ENCODE measurements around the gene VPS13C. TPM values are rescaled to one million over a fixed set of nuclear protein-coding genes. Genes with fewer than 3 reads are reported as not detected.

Gene VPS13C
- total RNA-seq, 1 donor from 2014 or later = 32.9 TPM

DNA sequence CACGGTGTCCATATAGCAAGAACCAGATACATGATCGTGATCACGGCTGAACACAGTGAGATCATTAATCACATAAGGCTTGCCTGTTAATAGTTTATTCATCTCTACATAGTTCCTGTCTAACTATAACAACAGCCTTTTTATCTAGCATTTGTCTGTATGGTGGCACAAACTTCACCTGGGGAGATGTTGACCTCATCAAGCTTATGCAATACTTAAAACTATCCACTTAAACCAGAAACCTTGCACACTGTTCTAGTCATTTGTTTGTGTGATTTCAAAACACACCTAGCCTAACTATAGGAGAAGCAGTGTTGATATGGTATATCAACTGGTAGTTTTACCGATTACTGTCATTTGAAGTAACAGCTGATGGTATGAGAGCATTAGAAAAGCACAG, 124.8 kb downstream of the VPS13C start:
- intact Hi-C loops (cut with micrococcal nuclease) = no loop called here
- Histone ChIP-seq H3K4me3 (no peak overlapping the region), H3K36me3 (peaks cover 20% of the 10 kb centered on the region), H3K27ac (replicated peaks) (no peak overlapping the region), H3K4me1 (no peaks in the 10 kb centered on the region), H3K9me3 (replicated peaks) (no peaks in the 10 kb centered on the region), H3K27me3 (ENCODE audit: low read depth) (no peaks in the 10 kb centered on the region)
- TF ChIP-seq, protein P1, sequence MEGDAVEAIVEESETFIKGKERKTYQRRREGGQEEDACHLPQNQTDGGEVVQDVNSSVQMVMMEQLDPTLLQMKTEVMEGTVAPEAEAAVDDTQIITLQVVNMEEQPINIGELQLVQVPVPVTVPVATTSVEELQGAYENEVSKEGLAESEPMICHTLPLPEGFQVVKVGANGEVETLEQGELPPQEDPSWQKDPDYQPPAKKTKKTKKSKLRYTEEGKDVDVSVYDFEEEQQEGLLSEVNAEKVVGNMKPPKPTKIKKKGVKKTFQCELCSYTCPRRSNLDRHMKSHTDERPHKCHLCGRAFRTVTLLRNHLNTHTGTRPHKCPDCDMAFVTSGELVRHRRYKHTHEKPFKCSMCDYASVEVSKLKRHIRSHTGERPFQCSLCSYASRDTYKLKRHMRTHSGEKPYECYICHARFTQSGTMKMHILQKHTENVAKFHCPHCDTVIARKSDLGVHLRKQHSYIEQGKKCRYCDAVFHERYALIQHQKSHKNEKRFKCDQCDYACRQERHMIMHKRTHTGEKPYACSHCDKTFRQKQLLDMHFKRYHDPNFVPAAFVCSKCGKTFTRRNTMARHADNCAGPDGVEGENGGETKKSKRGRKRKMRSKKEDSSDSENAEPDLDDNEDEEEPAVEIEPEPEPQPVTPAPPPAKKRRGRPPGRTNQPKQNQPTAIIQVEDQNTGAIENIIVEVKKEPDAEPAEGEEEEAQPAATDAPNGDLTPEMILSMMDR (IDR thresholded peaks at IDR 0.05; ENCODE audit: borderline replicate concordance) = no peak
- no peak for DNase-seq

- Histone ChIP-seq H3K27ac (replicated peaks) (no peak overlapping the region), H3K9me3 (replicated peaks) (no peaks in the 10 kb centered on the region), H3K4me1 (no peaks in the 10 kb centered on the region), H3K4me3 (no peak overlapping the region), H3K36me3 (peaks cover 47% of the 10 kb centered on the region), H3K27me3 (ENCODE audit: low read depth) (no peaks in the 10 kb centered on the region)
- intact Hi-C loops (cut with micrococcal nuclease) = no loop called here
- no peak for DNase-seq
- TF ChIP-seq, protein P1 (IDR thresholded peaks at IDR 0.05; ENCODE audit: borderline replicate concordance) = no peak
These were observed 130.8 kb downstream of the VPS13C start for GRCh38 chr15:61929452-61929851.

- Histone ChIP-seq H3K27ac (replicated peaks) (no peak overlapping the region), H3K36me3 (peaks cover 67% of the 10 kb centered on the region), H3K4me1 (no peaks in the 10 kb centered on the region), H3K27me3 (ENCODE audit: low read depth) (no peaks in the 10 kb centered on the region), H3K9me3 (replicated peaks) (no peaks in the 10 kb centered on the region), H3K4me3 (no peak overlapping the region)
- intact Hi-C loops (cut with micrococcal nuclease) = no loop called here
- TF ChIP-seq, protein P1 (IDR thresholded peaks at IDR 0.05; ENCODE audit: borderline replicate concordance) = no peak
- DNase-seq = no peak
These were observed 137.1 kb downstream of the VPS13C start for GRCh38 chr15:61923173-61923572.

GRCh38 chr15:61921093-61921492, 139.2 kb downstream of the VPS13C start:
- Histone ChIP-seq H3K27me3 (ENCODE audit: low read depth) (no peaks in the 10 kb centered on the region), H3K4me1 (peaks cover 6% of the 10 kb centered on the region), H3K4me3 (no peak overlapping the region), H3K9me3 (replicated peaks) (no peaks in the 10 kb centered on the region), H3K36me3 (peaks cover 69% of the 10 kb centered on the region), H3K27ac (replicated peaks) (no peak overlapping the region)
- DNase-seq = no peak
- TF ChIP-seq, protein P1 (IDR thresholded peaks at IDR 0.05; ENCODE audit: borderline replicate concordance) = no peak
- intact Hi-C loops (cut with micrococcal nuclease) = no loop called here

DNA sequence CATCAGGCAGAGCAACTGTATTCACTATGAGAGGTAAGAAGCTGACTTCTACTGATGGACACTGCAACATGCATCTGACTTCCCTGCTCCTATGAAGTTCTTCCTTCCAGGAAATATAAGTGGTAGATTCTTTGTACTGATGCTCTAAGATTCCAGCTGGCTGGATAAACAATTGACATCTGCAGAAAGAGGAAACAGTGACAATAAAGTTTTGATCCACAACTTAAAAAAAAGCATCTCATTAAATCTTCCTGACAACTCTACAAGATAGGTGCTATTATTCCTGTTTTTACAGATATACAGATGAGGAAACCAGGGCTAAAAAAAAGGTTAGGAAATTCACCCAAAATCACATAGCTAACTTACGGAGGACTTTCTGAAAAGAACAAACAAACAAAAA, 142.8 kb downstream of the VPS13C start:
- Histone ChIP-seq H3K4me3 (no peak overlapping the region), H3K4me1 (peaks cover 12% of the 10 kb centered on the region), H3K27ac (replicated peaks) (no peak overlapping the region), H3K9me3 (replicated peaks) (no peaks in the 10 kb centered on the region), H3K27me3 (ENCODE audit: low read depth) (no peaks in the 10 kb centered on the region), H3K36me3 (peaks cover 80% of the 10 kb centered on the region)
- TF ChIP-seq, protein P1 (IDR thresholded peaks at IDR 0.05; ENCODE audit: borderline replicate concordance) = no peak
- DNase-seq = no peak
- intact Hi-C loops (cut with micrococcal nuclease) = no loop called here

- Histone ChIP-seq H3K27me3 (ENCODE audit: low read depth) (no peaks in the 10 kb centered on the region), H3K4me3 (no peak overlapping the region), H3K9me3 (replicated peaks) (no peaks in the 10 kb centered on the region), H3K36me3 (peaks cover 70% of the 10 kb centered on the region), H3K27ac (replicated peaks) (no peak overlapping the region), H3K4me1 (peaks cover 12% of the 10 kb centered on the region)
- DNase-seq = no peak
- intact Hi-C loops (cut with micrococcal nuclease) = no loop called here
- TF ChIP-seq, protein P1 (IDR thresholded peaks at IDR 0.05; ENCODE audit: borderline replicate concordance) = no peak
These were observed 144.1 kb downstream of the VPS13C start for GRCh38 chr15:61916104-61916503.
